A549 (cell line): Measurements from ENCODE around the gene TEP1.

Experiments used
- CTCF ChIP-seq: fragments of >200 bp; sonication (Bioruptor Twin); formaldehyde crosslinking; IDR thresholded peaks from 3 replicates; pipeline ENCODE4 v1.5.1; 2016
- USF2 ChIP-seq: fragments of 450-650 bp; IDR thresholded peaks from 2 replicates; pipeline ENCODE4 v1.6.1; 2014; ENCODE audit warnings: antibody characterized with exemption
- ZNF302 ChIP-seq: fragments of 250-450 bp; sonication (Bioruptor Pico); IDR thresholded peaks from 2 replicates; pipeline ENCODE4 v1.9.0; 2021; ENCODE audit warnings: inconsistent platforms, mild to moderate bottlenecking, moderate library complexity

GRCh38 chr14:20383636-20384035 is 29.7 kb downstream of the TEP1 start:
- TF ChIP-seq ZNF302 (no peak), CTCF (no peak), USF2 (no peak)
